HG03060 (cell line): ENCODE data around the gene WDFY4.

ENCODE experiments used
- ATAC-seq: cut with Tn5 transposase; IDR thresholded peaks from one replicate; pipeline ENCODE4 v1.9.1; 2021; ENCODE audit warnings: low read depth, moderate number of reproducible peaks; ENCODE audit not compliant: unreplicated experiment

WDFY4 gene

GRCh38 chr10:48768144-48768766 lies 83.6 kb downstream of the WDFY4 start:
- no peak for ATAC-seq

- no peak for ATAC-seq
These were observed 84.3 kb downstream of the WDFY4 start for GRCh38 chr10:48768926-48769325.

- ATAC-seq = no peak
These were observed 85.2 kb downstream of the WDFY4 start for GRCh38 chr10:48769706-48770435.

- no peak for ATAC-seq
These were observed 86.0 kb downstream of the WDFY4 start for GRCh38 chr10:48770561-48771089.

GRCh38 chr10:48771234-48771633 lies 86.6 kb downstream of the WDFY4 start:
- no peak for ATAC-seq

GRCh38 chr10:48772059-48772458 lies 87.4 kb downstream of the WDFY4 start:
- no peak for ATAC-seq

GRCh38 chr10:48773580-48773979 lies 88.9 kb downstream of the WDFY4 start:
- no peak for ATAC-seq

GRCh38 chr10:48774416-48775205 lies 89.9 kb downstream of the WDFY4 start:
- no peak for ATAC-seq

GRCh38 chr10:48775206-48775517 lies 90.5 kb downstream of the WDFY4 start:
- ATAC-seq = no peak

GRCh38 chr10:48776005-48776522 lies 91.4 kb downstream of the WDFY4 start:
- no peak for ATAC-seq

GRCh38 chr10:48776528-48776927 lies 91.9 kb downstream of the WDFY4 start:
- ATAC-seq = no peak

GRCh38 chr10:48777110-48777509 lies 92.4 kb downstream of the WDFY4 start:
- no peak for ATAC-seq

- no peak for ATAC-seq
These were observed 93.7 kb downstream of the WDFY4 start for GRCh38 chr10:48778193-48778857.

GRCh38 chr10:48779077-48779476 lies 94.4 kb downstream of the WDFY4 start:
- no peak for ATAC-seq

GRCh38 chr10:48779546-48780152 lies 95.0 kb downstream of the WDFY4 start:
- no peak for ATAC-seq

GRCh38 chr10:48780341-48780740 lies 95.7 kb downstream of the WDFY4 start:
- no peak for ATAC-seq

GRCh38 chr10:48782386-48782785 lies 97.7 kb downstream of the WDFY4 start:
- ATAC-seq = no peak

- no peak for ATAC-seq
These were observed 99.4 kb downstream of the WDFY4 start for GRCh38 chr10:48784031-48784430.

- no peak for ATAC-seq
These were observed 101.1 kb downstream of the WDFY4 start for GRCh38 chr10:48785796-48786195.

GRCh38 chr10:48786606-48787282 lies 102.1 kb downstream of the WDFY4 start:
- ATAC-seq = no peak
